SK-N-SH treated with all-trans-retinoic acid at 6 μM for 48 hours (cell line): ENCODE results near the gene BMERB1.
A peak's percentile ranks its signal among the peaks of the same experiment; 100 is the strongest.
"Not testable (repeated sequence)": the region's sequence is repeated elsewhere in the genome, so short reads cannot be mapped to it uniquely, and the experiment has no call there.

Source experiments
- ATAC-seq: fragments of 200-7000 bp; cut with Tn5 transposase; 3 replicates; pipeline ENCODE4 v1.9.1; 2020; ENCODE audit warnings: mild to moderate bottlenecking, moderate library complexity
- ARNTL ChIP-seq: fragments of 450-650 bp; formaldehyde crosslinking; IDR thresholded peaks from 2 replicates; pipeline ENCODE4 v1.5.0; 2020; ENCODE audit warnings: low read depth, mild to moderate bottlenecking, moderate library complexity, borderline replicate concordance
- BACH2 ChIP-seq: fragments of 250-450 bp; sonication (Bioruptor Pico); IDR thresholded peaks from 2 replicates; pipeline ENCODE4 v1.9.0; 2021; ENCODE audit warnings: mild to moderate bottlenecking, borderline replicate concordance
- CSDC2 ChIP-seq: fragments of 250-450 bp; sonication (Bioruptor Pico); IDR thresholded peaks from 2 replicates; pipeline ENCODE4 v1.5.0; 2020; ENCODE audit warnings: mild to moderate bottlenecking, moderate library complexity
- CSRNP3 ChIP-seq: fragments of 250-450 bp; sonication (Bioruptor Pico); IDR thresholded peaks from 2 replicates; pipeline ENCODE4 v1.5.1; 2021; ENCODE audit warnings: mild to moderate bottlenecking, moderate library complexity
- GLIS3 ChIP-seq: fragments of 250-450 bp; sonication (Bioruptor Pico); IDR thresholded peaks from 2 replicates; pipeline ENCODE4 v1.5.0; 2020; ENCODE audit warnings: mild to moderate bottlenecking, moderate library complexity
- ISL1 ChIP-seq: fragments of 250-450 bp; sonication (Bioruptor Pico); IDR thresholded peaks from 2 replicates; pipeline ENCODE4 v2.1.2; 2022; ENCODE audit warnings: mild to moderate bottlenecking, moderate library complexity
- OSR1 ChIP-seq: fragments of 250-450 bp; sonication (Bioruptor Pico); IDR thresholded peaks from 2 replicates; pipeline ENCODE4 v1.8.0; 2022; ENCODE audit warnings: moderate library complexity, mild to moderate bottlenecking, inconsistent platforms
- PATZ1 ChIP-seq: fragments of 250-450 bp; sonication (Bioruptor Pico); IDR thresholded peaks from 2 replicates; pipeline ENCODE4 v1.8.0; 2020; ENCODE audit warnings: mild to moderate bottlenecking, moderate library complexity, borderline replicate concordance
- POU6F1 ChIP-seq: fragments of 250-450 bp; sonication (Bioruptor Pico); IDR thresholded peaks from 2 replicates; pipeline ENCODE4 v1.8.0; 2021; ENCODE audit warnings: low read depth, mild to moderate bottlenecking, moderate library complexity, borderline replicate concordance
- PPARA ChIP-seq: fragments of 250-450 bp; sonication (Bioruptor Pico); IDR thresholded peaks from 2 replicates; pipeline ENCODE4 v1.5.0; 2020; ENCODE audit warnings: mild to moderate bottlenecking, borderline replicate concordance
- SNAI2 ChIP-seq: fragments of 250-450 bp; sonication (Bioruptor Pico); IDR thresholded peaks from 2 replicates; pipeline ENCODE4 v1.5.0; 2020; ENCODE audit warnings: mild to moderate bottlenecking, moderate library complexity
- TOX ChIP-seq: fragments of 250-450 bp; sonication (Bioruptor Pico); IDR thresholded peaks from 2 replicates; pipeline ENCODE4 v1.8.0; 2021; ENCODE audit warnings: mild to moderate bottlenecking, moderate library complexity, borderline replicate concordance
- ZC3H10 ChIP-seq: fragments of 250-450 bp; sonication (Bioruptor Pico); IDR thresholded peaks from 2 replicates; pipeline ENCODE4 v1.5.1; 2021; ENCODE audit warnings: mild to moderate bottlenecking, moderate library complexity
- ZFP3 ChIP-seq: fragments of 250-450 bp; sonication (Bioruptor Pico); IDR thresholded peaks from 2 replicates; pipeline ENCODE4 v1.5.0; 2020; ENCODE audit warnings: mild to moderate bottlenecking, moderate library complexity
- ZNF565 ChIP-seq: fragments of 450-650 bp; formaldehyde crosslinking; conservative IDR thresholded peaks from 2 replicates; pipeline ENCODE4 v1.5.0; 2020; ENCODE audit warnings: low read depth, mild to moderate bottlenecking, moderate library complexity
- TF ChIP-seq, protein P1 (sequence below): fragments of 250-450 bp; sonication (Bioruptor Pico); IDR thresholded peaks from 2 replicates; pipeline ENCODE4 v1.5.1; 2020; ENCODE audit warnings: low read depth, mild to moderate bottlenecking, moderate library complexity
- TF ChIP-seq, protein P2 (sequence below): fragments of 250-450 bp; sonication (Bioruptor Pico); IDR thresholded peaks from 2 replicates; pipeline ENCODE4 v1.5.0; 2020; ENCODE audit warnings: mild to moderate bottlenecking, moderate library complexity

The BMERB1 gene

GRCh38 chr16:15425861-15426260 is 8.5 kb upstream of the BMERB1 start:
- TF ChIP-seq BACH2 (CRISPR knock-in tag) = no peak
- no peak for TF ChIP-seq ISL1 (CRISPR knock-in tag)
- no peak for TF ChIP-seq CSRNP3 (CRISPR knock-in tag)
- TF ChIP-seq ZFP3 = no peak
- TF ChIP-seq ARNTL (CRISPR knock-in tag) = no peak
- TF ChIP-seq ZNF565 (CRISPR knock-in tag) = no peak
- TF ChIP-seq CSDC2 (CRISPR knock-in tag) = no peak
- TF ChIP-seq, all 23 proteins: peak for 0
- ATAC-seq = no peak

- no peak for ATAC-seq
- TF ChIP-seq OSR1 (CRISPR knock-in tag) (no peak), ZFP3 (no peak), ISL1 (CRISPR knock-in tag) (no peak), GLIS3 (CRISPR knock-in tag) (no peak), POU6F1 (no peak), PATZ1 (CRISPR knock-in tag) (no peak), ZC3H10 (no peak), CSRNP3 (CRISPR knock-in tag) (no peak), BACH2 (CRISPR knock-in tag) (no peak), PPARA (no peak), TOX (no peak), SNAI2 (CRISPR knock-in tag) (no peak)
- TF ChIP-seq, protein P1, sequence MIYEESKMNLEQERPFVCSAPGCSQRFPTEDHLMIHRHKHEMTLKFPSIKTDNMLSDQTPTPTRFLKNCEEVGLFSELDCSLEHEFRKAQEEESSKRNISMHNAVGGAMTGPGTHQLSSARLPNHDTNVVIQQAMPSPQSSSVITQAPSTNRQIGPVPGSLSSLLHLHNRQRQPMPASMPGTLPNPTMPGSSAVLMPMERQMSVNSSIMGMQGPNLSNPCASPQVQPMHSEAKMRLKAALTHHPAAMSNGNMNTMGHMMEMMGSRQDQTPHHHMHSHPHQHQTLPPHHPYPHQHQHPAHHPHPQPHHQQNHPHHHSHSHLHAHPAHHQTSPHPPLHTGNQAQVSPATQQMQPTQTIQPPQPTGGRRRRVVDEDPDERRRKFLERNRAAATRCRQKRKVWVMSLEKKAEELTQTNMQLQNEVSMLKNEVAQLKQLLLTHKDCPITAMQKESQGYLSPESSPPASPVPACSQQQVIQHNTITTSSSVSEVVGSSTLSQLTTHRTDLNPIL (CRISPR knock-in tag) = no peak
Measured at GRCh38 chr16:15426796-15427195, 7.6 kb upstream of the BMERB1 start.

DNA sequence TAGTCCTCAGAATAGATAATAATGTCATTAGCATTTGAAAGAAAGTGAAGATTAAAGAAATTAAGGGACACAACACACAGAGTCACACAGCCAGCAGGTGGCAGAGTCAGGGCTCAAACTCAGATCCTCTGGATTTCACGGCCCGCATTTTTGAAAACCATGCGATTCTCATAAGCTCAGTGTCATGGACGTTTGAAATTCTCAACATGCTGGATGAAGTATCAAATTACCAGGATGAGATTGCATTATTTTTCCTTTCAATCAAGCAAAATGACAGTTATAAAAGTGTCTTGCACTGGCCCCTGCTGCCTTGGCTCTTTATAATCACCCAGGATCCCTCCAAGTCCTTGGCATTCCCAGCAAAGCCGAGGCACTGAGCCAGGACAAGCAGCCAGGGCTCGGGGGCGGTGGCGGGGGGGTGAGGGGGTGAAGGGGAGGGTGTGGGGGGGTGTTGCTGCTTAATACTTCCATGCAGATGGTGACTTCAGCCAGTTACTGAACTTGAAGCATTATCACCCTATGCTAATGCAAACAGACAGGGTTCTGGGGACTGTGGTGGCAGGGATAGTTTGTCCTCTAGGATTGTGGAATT is 6.6 kb upstream of the BMERB1 start:
- ATAC-seq = peak; percentile 98
- TF ChIP-seq, protein P2, sequence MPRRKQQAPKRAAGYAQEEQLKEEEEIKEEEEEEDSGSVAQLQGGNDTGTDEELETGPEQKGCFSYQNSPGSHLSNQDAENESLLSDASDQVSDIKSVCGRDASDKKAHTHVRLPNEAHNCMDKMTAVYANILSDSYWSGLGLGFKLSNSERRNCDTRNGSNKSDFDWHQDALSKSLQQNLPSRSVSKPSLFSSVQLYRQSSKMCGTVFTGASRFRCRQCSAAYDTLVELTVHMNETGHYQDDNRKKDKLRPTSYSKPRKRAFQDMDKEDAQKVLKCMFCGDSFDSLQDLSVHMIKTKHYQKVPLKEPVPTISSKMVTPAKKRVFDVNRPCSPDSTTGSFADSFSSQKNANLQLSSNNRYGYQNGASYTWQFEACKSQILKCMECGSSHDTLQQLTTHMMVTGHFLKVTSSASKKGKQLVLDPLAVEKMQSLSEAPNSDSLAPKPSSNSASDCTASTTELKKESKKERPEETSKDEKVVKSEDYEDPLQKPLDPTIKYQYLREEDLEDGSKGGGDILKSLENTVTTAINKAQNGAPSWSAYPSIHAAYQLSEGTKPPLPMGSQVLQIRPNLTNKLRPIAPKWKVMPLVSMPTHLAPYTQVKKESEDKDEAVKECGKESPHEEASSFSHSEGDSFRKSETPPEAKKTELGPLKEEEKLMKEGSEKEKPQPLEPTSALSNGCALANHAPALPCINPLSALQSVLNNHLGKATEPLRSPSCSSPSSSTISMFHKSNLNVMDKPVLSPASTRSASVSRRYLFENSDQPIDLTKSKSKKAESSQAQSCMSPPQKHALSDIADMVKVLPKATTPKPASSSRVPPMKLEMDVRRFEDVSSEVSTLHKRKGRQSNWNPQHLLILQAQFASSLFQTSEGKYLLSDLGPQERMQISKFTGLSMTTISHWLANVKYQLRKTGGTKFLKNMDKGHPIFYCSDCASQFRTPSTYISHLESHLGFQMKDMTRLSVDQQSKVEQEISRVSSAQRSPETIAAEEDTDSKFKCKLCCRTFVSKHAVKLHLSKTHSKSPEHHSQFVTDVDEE (CRISPR knock-in tag) = no peak
- TF ChIP-seq ISL1 (CRISPR knock-in tag) = peak; percentile 37

DNA sequence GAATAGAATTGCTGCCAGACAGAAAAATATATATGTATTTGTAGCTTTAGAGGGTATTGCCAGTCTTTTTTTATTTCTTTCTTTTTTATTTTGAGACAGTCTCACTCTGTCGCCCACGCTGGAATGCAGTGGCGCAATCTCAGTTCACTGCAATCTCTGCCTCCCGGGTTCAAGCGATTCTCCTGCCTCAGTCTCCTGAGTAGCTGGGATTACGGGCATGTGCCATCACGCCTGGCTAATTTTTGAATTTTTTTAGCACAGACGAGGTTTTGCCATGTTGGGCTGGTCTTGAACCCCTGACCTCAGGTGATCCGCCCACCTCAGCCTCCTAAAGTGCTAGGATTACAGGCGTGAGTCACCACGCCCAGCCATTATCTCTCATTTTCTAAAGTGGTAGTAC is 3.5 kb upstream of the BMERB1 start:
- ATAC-seq = not testable (repeated sequence)
